ENCODE results near the gene HOXB6. TPM values are rescaled to one million over a fixed set of nuclear protein-coding genes. Genes with fewer than 3 reads are reported as not detected.

The HOXB6 gene
- total RNA-seq, 2 donors from 2014 or later, result 0.82 to 2.6 TPM

- Histone ChIP-seq H3K4me1 (peaks cover 0 to 22% of the 10 kb centered on the region in 2 donors), H3K36me3 (no peaks in the 10 kb centered on the region), H3K9me3 (no peaks in the 10 kb centered on the region), H3K4me3 (peak overlapping the region; percentile 28 to 47), H3K27ac (peak overlapping the region; percentile 13 to 56), H3K27me3 (peaks cover 4 to 7% of the 10 kb centered on the region in 2 donors)
- DNase-seq (ENCODE audit: low spot score), result no peak
- no peak for TF ChIP-seq CTCF (IDR thresholded peaks at IDR 0.05)
Measured at GRCh38 chr17:48554412-48555257, 50.2 kb downstream of the HOXB6 start.

- Histone ChIP-seq H3K27ac (peak overlapping the region; percentile 9 to 56), H3K4me1 (peaks cover 0 to 22% of the 10 kb centered on the region in 2 donors), H3K9me3 (no peaks in the 10 kb centered on the region), H3K27me3 (peaks cover 4 to 7% of the 10 kb centered on the region in 2 donors), H3K4me3 (no peak overlapping the region), H3K36me3 (no peaks in the 10 kb centered on the region)
- DNase-seq (ENCODE audit: low spot score), result no peak
- no peak for TF ChIP-seq CTCF (IDR thresholded peaks at IDR 0.05)
Measured at GRCh38 chr17:48553826-48554225, 51.0 kb downstream of the HOXB6 start.

DNA sequence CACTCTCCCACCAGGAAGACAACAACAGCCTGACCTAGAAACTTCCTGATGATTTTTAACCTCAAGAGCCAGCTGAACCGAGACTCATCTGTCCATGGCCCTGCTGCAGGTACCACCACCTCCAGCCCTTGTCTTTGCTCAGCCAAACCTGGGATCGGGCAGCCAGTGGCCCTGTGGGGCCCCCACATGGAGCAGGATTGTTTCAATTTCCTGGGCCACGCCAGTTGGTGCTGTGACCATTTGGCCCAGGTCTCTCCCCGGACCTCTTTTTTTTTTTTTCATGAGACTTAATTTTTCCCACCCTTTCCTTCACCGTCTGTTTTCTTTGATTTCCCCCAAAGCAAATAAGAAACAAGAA lies 51.6 kb downstream of the HOXB6 start:
- H3K27me3 ChIP-seq, result peaks cover 4 to 7% of the 10 kb centered on the region in 2 donors
- no peak for TF ChIP-seq CTCF (IDR thresholded peaks at IDR 0.05)
- no peaks in the 10 kb centered on the region for H3K9me3 ChIP-seq
- peaks cover 0 to 22% of the 10 kb centered on the region in 2 donors for H3K4me1 ChIP-seq
- peak overlapping the region in 1 of 2 donors; percentile 48 for H3K27ac ChIP-seq
- H3K36me3 ChIP-seq, result no peaks in the 10 kb centered on the region
- H3K4me3 ChIP-seq, result no peak overlapping the region
- DNase-seq (ENCODE audit: low spot score), result no peak

GRCh38 chr17:48552466-48553189 lies 52.2 kb downstream of the HOXB6 start:
- Histone ChIP-seq H3K27ac (peak overlapping the region in 1 of 2 donors; percentile 48), H3K36me3 (no peaks in the 10 kb centered on the region)

More at GRCh38 chr17:48552466-48553189, 52.2 kb downstream of the HOXB6 start:
- H3K4me1 ChIP-seq, result peaks cover 0 to 22% of the 10 kb centered on the region in 2 donors
- no peak for TF ChIP-seq CTCF (IDR thresholded peaks at IDR 0.05)
- no peak for DNase-seq (ENCODE audit: low spot score)
- peaks cover 4 to 7% of the 10 kb centered on the region in 2 donors for H3K27me3 ChIP-seq
- no peak overlapping the region for H3K4me3 ChIP-seq
- no peaks in the 10 kb centered on the region for H3K9me3 ChIP-seq

Measured in right atrium auricular region (tissue), 2 donors.